HG03108 (cell line): ENCODE results near the gene WFIKKN2.
"Not testable (repeated sequence)": the region's sequence is repeated elsewhere in the genome, so short reads cannot be mapped to it uniquely, and the experiment has no call there.

Source experiments
- ATAC-seq: cut with Tn5 transposase; IDR thresholded peaks from one replicate; pipeline ENCODE4 v1.9.1; 2021; ENCODE audit warnings: moderate library complexity; ENCODE audit not compliant: unreplicated experiment

WFIKKN2 gene

GRCh38 chr17:50835301-50836234, at the start of gene WFIKKN2:
WFIKKN2 (plus strand) TSS chr17:50835586; CDS start chr17:50835938, 352 bp downstream.
- ATAC-seq: no peak

- no peak for ATAC-seq
Measured at GRCh38 chr17:50785946-50786570, 49.3 kb upstream of the WFIKKN2 start.

GRCh38 chr17:50787106-50787505, 48.3 kb upstream of the WFIKKN2 start:
- no peak for ATAC-seq

- no peak for ATAC-seq
Measured at GRCh38 chr17:50790618-50791017, 44.8 kb upstream of the WFIKKN2 start.

GRCh38 chr17:50792132-50792531, 43.3 kb upstream of the WFIKKN2 start:
- ATAC-seq: no peak

GRCh38 chr17:50793007-50793406, 42.4 kb upstream of the WFIKKN2 start:
- no peak for ATAC-seq

- no peak for ATAC-seq
Measured at GRCh38 chr17:50794361-50794760, 41.0 kb upstream of the WFIKKN2 start.

- no peak for ATAC-seq
Measured at GRCh38 chr17:50797135-50797810, 38.1 kb upstream of the WFIKKN2 start.

GRCh38 chr17:50798424-50799288, 36.7 kb upstream of the WFIKKN2 start:
- ATAC-seq: no peak

- no peak for ATAC-seq
Measured at GRCh38 chr17:50799582-50799981, 35.8 kb upstream of the WFIKKN2 start.

- ATAC-seq: no peak
Measured at GRCh38 chr17:50800196-50800700, 35.1 kb upstream of the WFIKKN2 start.

- ATAC-seq: no peak
Measured at GRCh38 chr17:50802609-50803571, 32.5 kb upstream of the WFIKKN2 start.

- ATAC-seq: no peak
Measured at GRCh38 chr17:50803676-50804075, 31.7 kb upstream of the WFIKKN2 start.

- ATAC-seq: not testable (repeated sequence)
Measured at GRCh38 chr17:50804749-50805475, 30.5 kb upstream of the WFIKKN2 start.

- ATAC-seq: no peak
Measured at GRCh38 chr17:50805486-50805885, 29.9 kb upstream of the WFIKKN2 start.

- ATAC-seq: no peak
Measured at GRCh38 chr17:50806141-50806643, 29.2 kb upstream of the WFIKKN2 start.

GRCh38 chr17:50807009-50807408, 28.4 kb upstream of the WFIKKN2 start:
- ATAC-seq: no peak

GRCh38 chr17:50807675-50808074, 27.7 kb upstream of the WFIKKN2 start:
- ATAC-seq: no peak
